CD4-positive, alpha-beta T cell treated with Interleukin-15 for 1 hour (primary cell): ENCODE data around the gene PHF21B.
"Not testable (repeated sequence)": the region's sequence is repeated elsewhere in the genome, so short reads cannot be mapped to it uniquely, and the experiment has no call there.

ENCODE experiments used
- DNase-seq: peaks from one replicate; pipeline ENCODE4 v3.0.0-alpha.2; 2020

PHF21B gene

GRCh38 chr22:44916281-44917231 is 93.2 kb downstream of the PHF21B start:
- DNase-seq, result no peak

DNA sequence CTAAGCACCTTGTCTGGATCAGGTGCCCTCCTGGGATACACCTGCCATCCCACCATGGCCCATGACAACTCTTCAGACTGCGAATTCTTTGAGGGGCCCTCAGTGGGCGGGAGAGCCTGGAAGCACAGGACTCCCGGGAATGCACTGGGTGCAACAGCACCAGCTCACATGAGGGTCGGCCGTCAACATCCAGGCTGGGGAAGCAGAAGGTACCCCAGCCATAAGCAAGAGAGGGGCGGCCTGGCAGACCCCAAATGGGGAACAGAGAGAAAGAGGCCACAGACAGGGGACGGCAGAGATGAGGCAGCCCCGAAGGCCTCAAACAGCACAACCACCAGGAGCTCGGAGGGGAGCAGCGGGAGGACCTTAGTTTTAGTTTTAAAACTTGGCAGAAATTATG is 94.4 kb downstream of the PHF21B start:
- no peak for DNase-seq

GRCh38 chr22:44914026-44914721 is 95.6 kb downstream of the PHF21B start:
- DNase-seq, result no peak

DNA sequence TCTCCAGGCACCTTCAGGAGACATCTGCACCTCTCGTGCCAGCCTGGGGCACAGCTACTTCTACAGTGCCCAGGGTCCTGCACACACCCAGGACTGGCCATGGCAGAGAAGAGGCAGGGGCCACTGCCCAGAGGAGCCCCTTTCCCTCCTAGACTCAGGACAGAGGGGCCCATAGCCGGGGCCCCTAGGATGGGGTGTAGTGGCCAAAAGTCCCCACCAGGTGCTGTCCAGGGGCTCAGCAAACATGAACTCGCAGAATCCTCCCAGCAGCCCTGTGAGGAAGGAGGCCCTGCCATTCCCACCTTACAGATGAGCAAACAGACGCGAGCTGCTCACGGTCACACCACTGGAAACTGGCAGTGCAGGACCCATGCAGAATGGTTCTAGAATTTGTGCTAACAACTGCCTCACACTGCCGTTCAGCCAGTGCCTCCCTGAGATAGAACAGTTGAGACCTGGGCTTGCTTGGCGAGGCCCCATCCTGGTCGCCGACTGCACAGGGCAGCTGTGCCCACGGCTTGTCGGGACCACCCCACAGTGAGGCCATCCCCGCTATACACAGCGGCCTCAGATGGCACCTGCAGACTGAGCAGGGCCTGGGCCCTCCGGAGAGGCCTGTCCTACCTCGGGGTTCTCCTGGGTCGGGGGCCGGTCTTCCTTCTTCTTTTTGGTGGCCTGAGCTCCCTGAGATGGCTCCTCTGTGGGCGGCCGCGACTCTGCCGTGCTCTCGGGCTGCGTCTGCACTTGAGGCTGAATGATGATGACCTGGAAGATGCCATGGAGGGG is 96.4 kb downstream of the PHF21B start:
- no peak for DNase-seq

- no peak for DNase-seq
These were observed 100.6 kb downstream of the PHF21B start for GRCh38 chr22:44909241-44909640.

DNA sequence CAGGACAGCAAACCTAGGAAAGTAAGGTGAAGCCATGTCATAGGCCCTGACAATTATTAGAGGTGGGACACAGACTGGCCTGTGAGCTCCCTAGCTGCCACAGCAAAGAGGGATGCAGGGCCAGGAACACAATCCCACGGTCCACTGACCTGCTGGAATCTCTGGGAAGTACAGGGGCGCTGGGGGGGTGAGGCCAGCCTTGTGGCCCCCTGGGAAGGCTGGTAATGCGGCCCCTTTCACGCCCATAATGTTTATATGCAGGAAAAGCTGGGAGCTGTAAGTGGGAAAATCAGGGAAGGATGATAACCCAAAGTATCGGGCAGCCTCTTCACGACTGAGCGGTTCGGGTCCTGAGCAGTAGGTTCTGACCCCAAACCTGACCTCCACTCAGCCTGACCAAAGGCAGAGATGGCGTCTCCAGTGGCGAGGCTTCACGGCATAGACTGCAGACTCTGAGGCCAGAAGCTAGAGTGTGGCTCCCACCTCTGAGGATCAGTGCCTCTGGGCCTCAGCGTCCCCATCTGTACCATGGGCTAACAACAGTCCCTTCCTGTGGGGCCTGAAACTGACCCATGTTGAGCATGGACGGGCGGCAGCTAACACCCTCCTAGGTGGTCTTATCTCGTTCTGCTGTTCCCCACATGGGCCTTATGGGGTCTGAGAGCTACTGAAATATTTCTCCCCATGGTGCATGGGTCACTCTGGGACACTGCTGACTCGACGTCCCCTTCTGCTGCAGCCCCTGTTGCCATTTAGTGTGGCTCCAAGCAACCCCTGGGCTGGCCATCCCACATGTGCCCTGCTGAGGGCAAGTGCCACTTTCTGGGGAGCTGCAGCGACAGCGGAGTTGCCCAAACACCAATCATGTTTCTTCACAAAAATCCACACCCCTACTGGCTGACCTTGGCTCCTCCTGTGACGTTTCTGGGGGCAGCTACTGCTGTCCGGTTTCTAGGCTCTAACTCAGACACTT is 101.8 kb downstream of the PHF21B start:
- no peak for DNase-seq

DNA sequence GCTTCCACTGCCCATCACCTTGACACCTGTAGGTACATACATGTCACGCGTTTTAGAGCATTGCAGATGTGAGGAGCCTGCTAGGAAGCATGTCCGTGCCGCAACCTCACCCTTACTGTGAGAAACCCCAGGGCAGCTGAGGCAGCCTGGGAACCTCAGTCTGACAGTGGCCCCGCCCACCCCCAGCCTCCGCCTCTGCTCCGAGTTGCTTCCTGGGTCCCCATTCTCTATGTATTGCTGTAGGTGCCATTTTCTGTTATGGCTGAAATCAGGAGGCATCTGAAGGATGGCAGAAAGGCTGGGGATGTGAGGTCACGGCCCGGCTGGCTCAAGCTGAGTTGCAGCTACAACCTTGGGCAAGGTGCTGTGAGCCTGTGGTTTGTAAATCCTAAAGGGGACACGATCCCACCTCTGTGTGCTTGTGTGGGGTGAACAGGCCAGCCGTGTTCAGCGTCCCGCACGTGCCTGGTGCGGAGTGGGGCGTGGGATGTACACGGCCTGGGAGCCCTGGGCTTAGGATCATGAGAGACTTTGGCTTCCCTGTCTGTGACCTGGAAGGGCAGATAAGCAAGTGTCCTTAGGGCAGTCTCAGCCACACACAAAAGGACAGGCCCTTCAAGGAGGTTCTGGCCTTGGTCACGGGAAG is 102.7 kb downstream of the PHF21B start:
- no peak for DNase-seq

DNA sequence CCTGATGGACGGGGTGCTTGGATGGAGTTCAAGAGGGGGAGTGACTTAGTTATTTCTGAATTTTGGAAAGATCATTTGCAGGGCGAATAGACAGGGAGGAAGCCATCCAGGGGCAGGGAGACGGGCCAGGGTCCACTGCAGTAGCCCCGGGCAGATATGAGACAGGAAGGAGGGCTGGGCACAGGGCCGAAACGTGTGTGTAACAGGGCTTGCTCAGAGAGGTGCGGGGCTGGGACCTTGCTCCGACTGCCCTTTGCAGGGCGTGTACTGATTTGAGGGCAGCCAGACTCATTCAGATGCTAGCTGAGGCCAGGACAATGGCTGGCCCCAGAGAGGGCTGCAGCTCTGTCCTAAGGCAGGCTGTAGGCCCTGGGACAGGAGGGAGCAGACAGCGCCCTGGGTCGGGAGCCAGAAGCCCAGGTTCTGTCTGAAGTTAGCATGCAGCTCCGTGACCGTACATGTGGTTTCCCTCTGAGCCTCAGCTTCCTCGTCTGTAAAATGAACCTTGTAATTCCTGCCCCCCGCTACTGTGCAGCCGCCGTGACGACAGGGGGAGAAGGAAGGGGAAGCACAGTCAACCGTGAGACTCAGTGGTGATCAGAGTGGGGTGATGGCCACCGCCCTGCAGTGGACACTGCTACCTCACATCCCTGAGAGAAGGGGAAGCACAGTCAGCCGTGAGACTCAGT is 103.4 kb downstream of the PHF21B start:
- DNase-seq, result no peak

- DNase-seq, result not testable (repeated sequence)
These were observed 105.2 kb downstream of the PHF21B start for GRCh38 chr22:44904492-44905152.

DNA sequence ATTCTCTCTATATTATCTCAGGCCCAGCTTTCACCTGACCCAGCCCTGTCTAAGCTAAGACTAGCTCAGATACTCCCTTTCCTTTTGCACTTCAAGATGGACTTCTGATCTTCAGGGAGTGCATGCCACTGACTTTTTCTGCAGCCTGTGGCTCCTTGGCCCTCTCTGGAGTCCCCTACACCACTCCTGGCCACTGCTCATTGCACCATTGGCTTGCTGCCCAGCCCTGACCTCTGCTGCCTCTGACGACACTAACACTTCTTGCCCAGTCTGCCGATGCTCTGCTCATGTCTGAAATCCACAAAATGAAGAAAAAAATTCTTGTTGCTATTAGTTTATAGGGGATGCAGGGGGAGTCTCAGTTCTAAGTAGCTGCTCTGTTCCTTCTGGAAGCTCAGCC is 106.6 kb downstream of the PHF21B start:
- not testable (repeated sequence) for DNase-seq

- DNase-seq, result no peak
These were observed 108.5 kb downstream of the PHF21B start for GRCh38 chr22:44901301-44901700.

GRCh38 chr22:44898236-44898635 is 111.6 kb downstream of the PHF21B start:
- DNase-seq, result no peak

DNA sequence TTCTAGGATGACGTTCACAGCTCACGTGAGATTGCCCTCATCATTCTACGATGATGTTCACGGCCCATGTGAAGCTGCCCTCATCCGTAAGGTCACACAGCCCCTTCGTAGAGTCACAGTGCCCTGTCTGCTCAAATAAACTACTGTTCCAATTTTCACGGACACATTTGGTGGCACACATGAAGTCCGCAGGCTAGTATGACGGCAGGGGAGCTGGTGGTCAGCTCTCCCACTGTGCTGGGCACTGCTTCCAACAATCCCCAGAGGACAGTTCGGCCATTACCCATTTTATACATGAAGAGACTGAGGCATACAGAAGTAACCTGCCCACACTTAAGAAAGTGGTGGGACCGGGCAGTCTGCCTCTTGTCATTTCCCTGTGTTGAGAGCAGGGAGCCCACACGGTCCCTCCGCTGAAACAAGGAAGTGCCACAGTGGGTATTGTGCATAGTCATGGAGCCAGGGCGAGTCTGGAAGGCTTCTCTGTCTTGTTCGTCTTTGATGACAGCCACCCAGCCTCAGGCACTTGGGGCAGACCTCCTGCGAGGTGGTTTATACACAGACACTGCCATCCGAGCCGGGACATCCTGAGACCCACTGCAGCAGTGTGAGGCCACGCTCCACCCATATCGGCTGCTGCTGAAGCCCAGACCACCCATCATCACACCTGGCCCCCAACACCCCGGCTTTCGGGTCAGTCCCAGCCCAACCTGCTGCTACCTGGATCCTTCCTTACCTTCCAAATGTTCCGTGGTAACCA is 114.3 kb downstream of the PHF21B start:
- no peak for DNase-seq

DNA sequence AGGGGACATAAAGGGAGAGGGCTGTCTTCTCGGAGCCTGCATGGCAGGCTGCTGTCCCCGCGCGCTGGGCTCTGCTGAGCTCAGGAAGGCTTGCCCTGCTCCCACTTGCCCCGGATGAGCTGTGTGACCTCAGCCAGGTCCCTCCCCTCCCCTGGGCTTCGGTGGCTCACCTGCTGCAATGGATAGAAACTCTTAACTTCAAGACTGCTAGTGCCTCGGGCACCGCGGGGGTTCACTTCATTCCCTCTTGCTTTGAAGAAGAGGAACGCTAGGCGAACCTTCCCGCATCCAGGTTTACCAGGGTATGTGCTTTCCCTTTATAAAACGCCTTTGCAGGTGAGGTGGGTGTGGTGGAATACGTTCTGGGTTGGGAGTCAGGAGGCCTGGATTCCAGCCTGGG is 115.0 kb downstream of the PHF21B start:
- DNase-seq, result no peak

- DNase-seq, result no peak
These were observed 115.5 kb downstream of the PHF21B start for GRCh38 chr22:44894321-44894720.

DNA sequence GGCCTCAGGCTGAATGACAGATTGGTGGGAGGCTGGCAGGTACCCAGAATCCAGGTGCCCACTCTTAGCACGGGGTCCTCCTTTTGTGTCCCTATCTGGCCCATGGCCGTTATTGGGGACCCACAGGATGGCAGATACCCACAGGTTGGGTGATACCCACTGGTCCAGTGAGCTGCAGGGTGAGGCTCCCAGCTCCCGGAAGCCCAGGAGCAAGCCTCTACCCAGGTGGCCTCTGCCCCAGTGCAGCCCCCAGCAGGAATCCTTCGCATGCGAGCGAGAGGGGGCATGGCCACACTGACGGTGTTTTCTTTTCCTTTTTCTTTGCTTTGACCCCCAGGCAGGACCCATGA is 116.1 kb downstream of the PHF21B start:
- DNase-seq, result no peak

- DNase-seq, result no peak
These were observed 116.7 kb downstream of the PHF21B start for GRCh38 chr22:44892803-44893730.

- no peak for DNase-seq
These were observed 117.6 kb downstream of the PHF21B start for GRCh38 chr22:44892243-44892642.

GRCh38 chr22:44891791-44892190 is 118.0 kb downstream of the PHF21B start:
- DNase-seq, result no peak
